GM12878 (cell line): ENCODE results near the gene CBX7. TPM values are rescaled to one million over a fixed set of nuclear protein-coding genes. Genes with fewer than 3 reads are reported as not detected.
A peak's percentile ranks its signal among the peaks of the same experiment; 100 is the strongest.

Experiments
- BRCA1 ChIP-seq: IDR thresholded peaks from 2 replicates; pipeline ENCODE4 v1.6.1; 2011; ENCODE audit warnings: low read depth, low read length, improper control_type of control experiment
- CEBPB ChIP-seq, 2 experiments: fragments of 150-350 bp in 1 of 2; IDR thresholded peaks; 2 replicates each; pipeline ENCODE4 v1.6.1; 2012 to 2014; ENCODE audit warnings: low read depth in 2 of 2, low read length in 2 of 2, borderline replicate concordance in 1 of 2, inconsistent platforms in 1 of 2
- CREB1 ChIP-seq: IDR thresholded peaks from 2 replicates; pipeline ENCODE4 v1.6.1; 2012; ENCODE audit warnings: low read depth, mild to moderate bottlenecking, inconsistent platforms
- HDAC2 ChIP-seq: fragments of 200-600 bp; sonication (generic); IDR thresholded peaks from 2 replicates; pipeline ENCODE4 v1.6.1; 2017
- HDGF ChIP-seq: fragments of 450-650 bp; IDR thresholded peaks from 2 replicates; pipeline ENCODE4 v1.6.1; 2016; ENCODE audit warnings: antibody characterized with exemption
- IRF3 ChIP-seq: fragments of 450-650 bp; IDR thresholded peaks from 2 replicates; pipeline ENCODE4 v1.6.1; 2014; ENCODE audit warnings: mild to moderate bottlenecking
- MTA2 ChIP-seq: fragments of 450-650 bp; IDR thresholded peaks from 2 replicates; pipeline ENCODE4 v1.6.1; 2016; ENCODE audit warnings: low read depth, mild to moderate bottlenecking, moderate library complexity
- MYC ChIP-seq: IDR thresholded peaks from 2 replicates; pipeline ENCODE4 v1.6.1; 2011; ENCODE audit warnings: mild to moderate bottlenecking, low read length, moderate library complexity, inconsistent platforms; ENCODE audit not compliant: insufficient read depth, insufficient replicate concordance, insufficient read length, severe bottlenecking
- NFIC ChIP-seq: IDR thresholded peaks from 2 replicates; pipeline ENCODE4 v1.6.1; 2012; ENCODE audit warnings: low read depth, mild to moderate bottlenecking, inconsistent platforms, low read length, moderate library complexity
- NR2C2 ChIP-seq: IDR thresholded peaks from 2 replicates; pipeline ENCODE4 v1.6.1; 2011; ENCODE audit warnings: borderline replicate concordance, low read depth; ENCODE audit not compliant: control insufficient read depth, insufficient read length
- NR2F1 ChIP-seq: fragments of 450-650 bp; conservative IDR thresholded peaks from 2 replicates; pipeline ENCODE4 v1.6.1; 2017; ENCODE audit warnings: mild to moderate bottlenecking
- PAX8 ChIP-seq: fragments of 450-650 bp; IDR thresholded peaks from 2 replicates; pipeline ENCODE4 v1.6.1; 2017; ENCODE audit warnings: mild to moderate bottlenecking, moderate library complexity
- PML ChIP-seq: IDR thresholded peaks from 2 replicates; pipeline ENCODE4 v1.6.1; 2012; ENCODE audit warnings: low read length, inconsistent platforms
- RCOR1 ChIP-seq: conservative IDR thresholded peaks from 2 replicates; pipeline ENCODE4 v1.6.1; 2012; ENCODE audit warnings: low read depth, low read length, improper control_type of control experiment
- RELA ChIP-seq: fragments of 450-650 bp; IDR thresholded peaks from 2 replicates; pipeline ENCODE4 v1.8.0; 2014; ENCODE audit warnings: borderline replicate concordance; ENCODE audit not compliant: partially characterized antibody
- STAT3 ChIP-seq: IDR thresholded peaks from 2 replicates; pipeline ENCODE4 v1.6.1; 2011; ENCODE audit warnings: low read depth, low read length, improper control_type of control experiment
- SUPT20H ChIP-seq: IDR thresholded peaks from 2 replicates; pipeline ENCODE4 v1.6.1; 2011; ENCODE audit warnings: low read depth, mild to moderate bottlenecking, low read length, moderate library complexity, borderline replicate concordance; ENCODE audit not compliant: control insufficient read depth
- ZNF217 ChIP-seq: fragments of 450-650 bp; IDR thresholded peaks from 2 replicates; pipeline ENCODE4 v1.6.1; 2017; ENCODE audit warnings: antibody characterized with exemption, mild to moderate bottlenecking
- ZNF592 ChIP-seq: fragments of 450-650 bp; IDR thresholded peaks from 2 replicates; pipeline ENCODE4 v1.6.1; 2017; ENCODE audit warnings: mild to moderate bottlenecking, moderate library complexity
- polyA plus RNA-seq, 11 experiments: library from polyadenylated mRNA; depleted of rRNA in 4 of 11; unstranded in 6 of 11; stranded (reverse) in 5 of 11; fragments of >200 nt; fragmentation: Nextera tagmentation in 4 of 11; fragmentation: Illumina TruSeq in 1 of 11; extraction: Ambion mirVana in 4 of 11; extraction: Trizol in 1 of 11; gene quantifications; 1 replicate in 1 of 11; 2 replicates in 10 of 11; pipeline versions ENCODE4 v1.2.1 to v1.2.3, GENCODE V29; 2011 to 2016; ENCODE audit warnings: inconsistent platforms in 2 of 11, missing spikeins in 2 of 11, low read depth in 1 of 11
- total RNA-seq, 4 experiments: library from RNA; depleted of rRNA in 3 of 4; stranded (reverse); fragments of >200 nt in 3 of 4; fragmentation: Illumina TruSeq in 1 of 4; extraction: Trizol in 1 of 4; gene quantifications; 2 replicates each; pipeline versions ENCODE4 v1.2.1 to v1.2.3, GENCODE V29; 2013 to 2021
- TF ChIP-seq, protein P1 (sequence below): fragments of 450-650 bp; IDR thresholded peaks from 2 replicates; pipeline ENCODE4 v1.6.1; 2017; ENCODE audit warnings: mild to moderate bottlenecking, moderate library complexity

Gene CBX7
- total and polyA plus RNA-seq, 10 of the 15 experiments (the other 5 are each of a cell fraction or from before 2014, with no cell fraction given): 0.18 to 17.2 (median 5.6) TPM

- TF ChIP-seq IRF3: no peak
- TF ChIP-seq ZNF592: no peak
- TF ChIP-seq SUPT20H: no peak
- TF ChIP-seq PML: no peak
- no peak for TF ChIP-seq CEBPB (IDR thresholded peaks at IDR 0.05; ENCODE audit: borderline replicate concordance in 1 of 2, low read depth in 2 of 2, low read length in 2 of 2)
- TF ChIP-seq HDAC2: no peak
- TF ChIP-seq MTA2: peak; percentile 41; the same call in 1 of the 2 replicates
- TF ChIP-seq NR2F1: no peak
- no peak for TF ChIP-seq BRCA1
- no peak for TF ChIP-seq MYC
- TF ChIP-seq HDGF: no peak
- TF ChIP-seq RELA: no peak
- TF ChIP-seq NFIC: 0 out of 2 replicates have a peak, but pooled peaks have one; percentile 33
- TF ChIP-seq, protein P1, sequence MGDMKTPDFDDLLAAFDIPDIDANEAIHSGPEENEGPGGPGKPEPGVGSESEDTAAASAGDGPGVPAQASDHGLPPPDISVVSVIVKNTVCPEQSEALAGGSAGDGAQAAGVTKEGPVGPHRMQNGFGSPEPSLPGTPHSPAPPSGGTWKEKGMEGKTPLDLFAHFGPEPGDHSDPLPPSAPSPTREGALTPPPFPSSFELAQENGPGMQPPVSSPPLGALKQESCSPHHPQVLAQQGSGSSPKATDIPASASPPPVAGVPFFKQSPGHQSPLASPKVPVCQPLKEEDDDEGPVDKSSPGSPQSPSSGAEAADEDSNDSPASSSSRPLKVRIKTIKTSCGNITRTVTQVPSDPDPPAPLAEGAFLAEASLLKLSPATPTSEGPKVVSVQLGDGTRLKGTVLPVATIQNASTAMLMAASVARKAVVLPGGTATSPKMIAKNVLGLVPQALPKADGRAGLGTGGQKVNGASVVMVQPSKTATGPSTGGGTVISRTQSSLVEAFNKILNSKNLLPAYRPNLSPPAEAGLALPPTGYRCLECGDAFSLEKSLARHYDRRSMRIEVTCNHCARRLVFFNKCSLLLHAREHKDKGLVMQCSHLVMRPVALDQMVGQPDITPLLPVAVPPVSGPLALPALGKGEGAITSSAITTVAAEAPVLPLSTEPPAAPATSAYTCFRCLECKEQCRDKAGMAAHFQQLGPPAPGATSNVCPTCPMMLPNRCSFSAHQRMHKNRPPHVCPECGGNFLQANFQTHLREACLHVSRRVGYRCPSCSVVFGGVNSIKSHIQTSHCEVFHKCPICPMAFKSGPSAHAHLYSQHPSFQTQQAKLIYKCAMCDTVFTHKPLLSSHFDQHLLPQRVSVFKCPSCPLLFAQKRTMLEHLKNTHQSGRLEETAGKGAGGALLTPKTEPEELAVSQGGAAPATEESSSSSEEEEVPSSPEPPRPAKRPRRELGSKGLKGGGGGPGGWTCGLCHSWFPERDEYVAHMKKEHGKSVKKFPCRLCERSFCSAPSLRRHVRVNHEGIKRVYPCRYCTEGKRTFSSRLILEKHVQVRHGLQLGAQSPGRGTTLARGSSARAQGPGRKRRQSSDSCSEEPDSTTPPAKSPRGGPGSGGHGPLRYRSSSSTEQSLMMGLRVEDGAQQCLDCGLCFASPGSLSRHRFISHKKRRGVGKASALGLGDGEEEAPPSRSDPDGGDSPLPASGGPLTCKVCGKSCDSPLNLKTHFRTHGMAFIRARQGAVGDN: no peak
- no peak for TF ChIP-seq ZNF217
- TF ChIP-seq RCOR1: no peak
- 0 out of 2 replicates have a peak, but pooled peaks have one; percentile 40 for TF ChIP-seq CREB1
- TF ChIP-seq NR2C2: no peak
- no peak for TF ChIP-seq STAT3
- TF ChIP-seq PAX8: no peak
These were observed 8.2 kb downstream of the CBX7 start (continued) for GRCh38 chr22:39144101-39144767.
